Right renal cortex interstitium (tissue), 3 donors: Measurements from ENCODE around the gene RESP18. TPM values are rescaled to one million over a fixed set of nuclear protein-coding genes. Genes with fewer than 3 reads are reported as not detected.
"Not testable (repeated sequence)": the region's sequence is repeated elsewhere in the genome, so short reads cannot be mapped to it uniquely, and the experiment has no call there.

Experiments used
- DNase-seq, 3 donors: peaks; one replicate each; pipeline ENCODE4 v3.0.0-alpha.2; 2013; ENCODE audit warnings: low read depth in 3 of 3, low spot score in 2 of 3
- polyA plus RNA-seq, 3 donors: library from polyadenylated mRNA; unstranded; fragments of 120-200 nt; gene quantifications; one replicate each; pipeline ENCODE4 v1.2.1, GENCODE V29; 2013; ENCODE audit not compliant: insufficient read length in 3 of 3

Gene RESP18
- polyA plus RNA-seq, 3 donors, result not detected

- no peak for DNase-seq
Observed at GRCh38 chr2:219325657-219326315, 6.8 kb downstream of the RESP18 start.

GRCh38 chr2:219325136-219325535, 7.4 kb downstream of the RESP18 start:
- DNase-seq, result no peak

DNA sequence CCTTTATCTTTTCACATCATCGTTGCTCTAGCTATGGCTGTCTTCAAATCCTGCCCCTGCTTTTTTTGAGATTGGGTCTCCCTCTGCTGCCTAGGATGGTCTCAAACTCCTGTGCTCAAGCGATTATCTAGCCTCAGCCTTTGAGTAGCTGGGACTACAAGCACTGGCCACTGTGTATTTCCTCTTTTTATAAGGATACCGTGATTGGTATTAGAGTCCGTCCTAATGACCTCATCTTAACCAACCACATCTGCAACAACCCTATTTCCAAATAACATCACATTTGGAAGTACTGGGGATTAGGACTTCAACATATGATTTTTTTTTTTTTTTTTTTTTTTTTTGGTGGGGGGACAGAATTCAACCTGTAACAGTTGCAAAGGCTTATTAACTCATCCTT, 9.1 kb downstream of the RESP18 start:
- DNase-seq, result no peak

DNA sequence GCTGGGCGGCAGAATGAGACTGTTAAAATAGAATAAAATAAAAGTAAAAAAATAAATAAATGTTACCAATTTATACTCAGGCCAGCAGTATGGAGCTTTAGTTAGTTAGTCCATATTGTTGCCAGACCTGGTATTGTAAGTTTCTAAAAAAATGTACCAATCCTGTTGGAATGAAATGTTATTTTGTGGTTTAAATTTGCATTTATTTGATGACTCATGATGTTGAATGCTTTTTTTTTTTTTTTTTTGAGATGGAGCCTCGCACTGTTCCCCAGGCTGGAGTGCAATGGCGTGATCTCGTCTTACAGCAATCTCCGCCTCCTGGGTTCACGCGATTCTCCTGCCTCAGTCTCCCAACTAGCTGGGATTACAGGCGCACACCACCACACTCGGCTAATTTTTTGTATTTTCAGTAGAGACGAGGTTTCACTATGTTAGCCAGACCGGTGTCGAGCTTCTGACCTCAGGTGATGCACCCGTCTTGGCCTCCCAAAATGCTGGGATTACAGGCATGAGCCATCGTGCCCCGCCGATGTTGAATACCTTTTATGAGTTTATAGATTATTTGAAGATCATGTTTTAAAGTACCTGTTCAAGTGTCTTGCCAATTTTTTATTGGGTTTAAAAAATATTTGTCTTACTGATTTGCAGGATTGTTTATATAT, 17.6 kb downstream of the RESP18 start:
- DNase-seq, result no peak

DNA sequence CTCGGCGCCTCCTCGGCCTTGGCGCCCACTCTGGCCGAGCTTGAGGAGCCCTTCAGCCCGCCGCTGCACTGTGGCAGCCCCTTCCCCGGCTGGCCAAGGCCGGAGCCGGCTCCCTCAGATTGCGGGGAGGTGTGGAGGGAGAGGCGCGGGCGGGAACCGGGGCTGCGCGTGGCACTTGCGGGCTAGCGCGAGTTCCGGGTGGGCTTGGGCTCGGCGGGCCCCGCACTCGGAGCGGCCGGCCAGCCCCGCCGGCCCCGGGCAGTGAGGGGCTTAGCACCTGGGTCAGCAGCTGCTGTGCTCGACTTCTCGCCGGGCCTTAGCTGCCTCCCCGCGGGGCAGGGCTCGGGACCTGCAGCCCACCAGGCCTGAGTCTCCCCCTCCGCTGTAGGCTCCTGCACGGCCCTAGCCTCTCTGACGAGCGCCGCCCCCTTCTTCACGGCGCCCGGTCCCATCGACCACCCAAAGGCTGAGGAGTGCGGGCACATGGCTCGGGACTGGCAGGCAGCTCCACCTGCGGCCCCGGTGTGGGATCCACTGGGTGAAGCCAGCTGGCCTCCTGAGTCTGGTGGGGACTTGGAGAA, 19.8 kb downstream of the RESP18 start:
- DNase-seq, result not testable (repeated sequence)

DNA sequence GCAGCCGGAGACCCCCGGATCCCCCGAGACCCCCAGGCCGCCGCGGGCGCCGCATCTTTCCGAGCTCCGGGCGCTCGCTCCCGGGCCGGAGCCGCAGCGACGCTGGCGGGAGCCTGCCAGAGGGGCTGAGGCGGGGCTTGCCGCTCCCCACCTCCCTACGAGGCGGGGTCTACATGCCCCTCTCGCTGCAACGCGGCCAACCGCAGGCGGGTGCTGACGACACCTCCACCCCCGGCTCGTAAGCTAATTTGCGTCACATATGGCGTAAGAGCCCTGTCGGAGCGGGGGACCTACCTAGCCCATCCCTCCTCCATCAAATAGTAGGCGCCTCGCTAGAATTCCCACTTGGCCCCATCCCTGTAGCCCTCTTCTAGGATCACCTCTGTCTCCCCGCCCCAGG, 23.3 kb downstream of the RESP18 start, which contains the start of gene PTPRN:
PTPRN (minus strand) TSS at position 124 of the 400 bp plus-strand sequence; CDS start at position 55, 69 bp downstream.
- DNase-seq, result no peak

- peak in 2 of 3 donors; percentile 53 to 73 for DNase-seq
Observed at GRCh38 chr2:219308142-219309101, 24.1 kb downstream of the RESP18 start.

DNA sequence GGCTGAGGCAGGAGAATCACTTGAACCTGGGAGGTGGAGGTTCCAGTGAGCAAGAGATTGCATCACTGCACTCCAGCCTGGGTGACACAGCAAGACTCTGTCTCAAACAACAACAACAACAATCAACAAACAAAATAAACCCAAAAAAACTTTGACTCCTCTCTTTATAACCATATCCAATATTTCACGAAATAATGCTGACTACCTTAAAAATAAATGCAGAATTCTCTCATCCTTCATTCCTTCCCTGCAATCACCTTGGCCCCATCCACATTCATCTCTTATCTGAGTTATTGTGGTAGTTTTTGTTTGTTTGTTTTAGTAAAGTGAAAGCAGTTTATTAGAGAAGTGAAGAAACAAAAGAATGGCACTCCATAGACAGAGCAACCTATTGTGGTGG, 26.5 kb downstream of the RESP18 start:
- DNase-seq, result no peak

GRCh38 chr2:219304223-219304622, 28.3 kb downstream of the RESP18 start:
- no peak for DNase-seq

GRCh38 chr2:219302412-219302968, 30.1 kb downstream of the RESP18 start:
- DNase-seq, result no peak

- no peak for DNase-seq
Observed at GRCh38 chr2:219300022-219300421, 32.5 kb downstream of the RESP18 start.

DNA sequence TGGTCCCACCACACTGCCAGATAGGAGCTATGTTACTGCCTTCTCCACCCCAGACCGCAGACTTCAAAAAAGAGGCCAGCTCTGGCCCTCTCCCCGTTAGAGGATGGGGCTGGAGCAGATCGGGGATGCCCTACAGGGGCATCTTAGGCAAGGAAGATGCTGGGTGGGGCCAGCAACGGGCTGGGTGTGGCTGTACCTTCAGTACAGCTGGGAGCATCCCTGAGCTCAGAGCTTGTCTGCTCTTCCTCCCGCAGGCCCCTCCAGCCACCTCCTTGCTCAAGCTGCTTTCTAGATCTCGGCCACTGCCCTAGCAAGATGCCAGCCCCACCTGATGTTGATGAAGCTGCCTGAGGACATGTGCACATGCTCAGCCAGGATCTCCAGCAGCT, 33.2 kb downstream of the RESP18 start:
- no peak for DNase-seq

GRCh38 chr2:219298759-219299371, 33.7 kb downstream of the RESP18 start:
- peak; percentile 48 to 67 (median 64) for DNase-seq

DNA sequence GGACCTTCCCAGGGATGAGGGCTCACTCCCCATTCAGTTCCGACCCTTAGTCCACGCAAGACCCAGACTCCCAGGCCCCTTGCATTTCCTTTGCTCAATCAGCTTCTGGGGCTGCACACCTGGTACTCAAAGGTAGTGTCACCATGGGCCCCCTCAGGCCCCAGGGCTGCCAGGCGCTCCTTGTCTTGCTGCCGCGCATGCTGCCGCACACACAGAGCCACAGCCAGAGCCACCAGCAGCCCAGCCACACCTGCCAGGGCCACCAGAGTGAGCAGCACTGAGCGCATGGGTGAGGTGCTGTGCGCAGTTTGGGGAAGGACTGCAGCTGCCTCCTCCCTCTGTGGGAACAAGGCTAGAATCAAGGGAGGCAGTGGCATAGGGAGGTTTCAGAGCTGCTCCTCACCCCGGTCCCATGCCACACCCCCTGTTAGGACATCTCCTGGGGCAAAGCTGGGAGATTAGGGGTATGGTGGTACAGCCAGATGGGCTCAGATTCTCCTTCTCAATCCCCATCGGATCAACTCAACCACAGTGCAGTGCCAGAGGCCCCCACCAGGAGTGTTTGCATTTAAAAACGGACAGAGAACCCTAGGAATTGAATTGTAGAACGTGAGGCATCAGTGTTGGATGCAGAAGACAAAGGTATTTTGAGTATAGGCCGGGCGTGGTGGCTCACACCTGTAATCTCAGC, 34.6 kb downstream of the RESP18 start:
- DNase-seq, result no peak

DNA sequence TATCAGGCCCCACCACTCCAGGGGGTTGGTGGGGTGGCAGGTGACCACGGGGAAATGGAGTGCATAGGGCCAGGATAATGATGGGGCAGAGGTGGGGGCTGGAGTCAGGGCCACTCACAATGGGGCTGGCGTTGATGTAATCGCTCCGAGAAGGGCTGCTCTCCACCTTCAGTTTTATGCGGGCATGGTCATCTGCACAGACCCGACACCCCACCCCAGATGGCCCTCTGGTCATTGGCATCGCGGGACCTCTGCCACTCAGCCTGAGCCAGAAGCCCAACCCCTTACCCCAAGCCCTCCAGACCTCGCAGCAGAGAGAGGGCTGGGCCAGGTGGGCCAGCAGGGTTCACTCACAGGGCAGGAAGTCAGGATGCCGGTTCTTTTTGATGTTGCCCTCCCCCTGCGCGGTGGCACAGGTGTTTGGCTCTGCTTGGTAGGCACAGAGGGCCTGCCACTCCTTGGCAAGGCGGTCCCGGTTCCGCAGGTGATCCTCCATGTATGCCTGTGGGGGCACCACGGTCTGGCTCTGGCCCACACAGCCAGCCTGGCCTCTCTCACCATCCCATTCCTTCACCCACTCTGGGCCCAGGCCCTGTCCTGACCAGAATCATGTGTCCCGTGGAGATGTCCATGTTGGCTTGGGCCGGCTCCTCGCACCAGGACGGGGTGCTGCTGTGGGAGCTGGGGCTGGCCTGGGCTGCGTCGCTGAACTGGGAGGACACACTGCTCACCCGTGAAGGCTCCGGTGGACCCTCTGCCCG, 35.7 kb downstream of the RESP18 start:
- DNase-seq, result no peak

GRCh38 chr2:219296142-219296541, 36.4 kb downstream of the RESP18 start:
- no peak for DNase-seq

GRCh38 chr2:219294356-219295351, 37.9 kb downstream of the RESP18 start:
- peak; percentile 57 to 81 (median 68) for DNase-seq
